Measurements from ENCODE around the gene PTCH1. TPM values are rescaled to one million over a fixed set of nuclear protein-coding genes. Genes with fewer than 3 reads are reported as not detected.

Gene PTCH1
- total RNA-seq, 2 experiments from 2014 or later, result 19.4 to 21.9 TPM

DNA sequence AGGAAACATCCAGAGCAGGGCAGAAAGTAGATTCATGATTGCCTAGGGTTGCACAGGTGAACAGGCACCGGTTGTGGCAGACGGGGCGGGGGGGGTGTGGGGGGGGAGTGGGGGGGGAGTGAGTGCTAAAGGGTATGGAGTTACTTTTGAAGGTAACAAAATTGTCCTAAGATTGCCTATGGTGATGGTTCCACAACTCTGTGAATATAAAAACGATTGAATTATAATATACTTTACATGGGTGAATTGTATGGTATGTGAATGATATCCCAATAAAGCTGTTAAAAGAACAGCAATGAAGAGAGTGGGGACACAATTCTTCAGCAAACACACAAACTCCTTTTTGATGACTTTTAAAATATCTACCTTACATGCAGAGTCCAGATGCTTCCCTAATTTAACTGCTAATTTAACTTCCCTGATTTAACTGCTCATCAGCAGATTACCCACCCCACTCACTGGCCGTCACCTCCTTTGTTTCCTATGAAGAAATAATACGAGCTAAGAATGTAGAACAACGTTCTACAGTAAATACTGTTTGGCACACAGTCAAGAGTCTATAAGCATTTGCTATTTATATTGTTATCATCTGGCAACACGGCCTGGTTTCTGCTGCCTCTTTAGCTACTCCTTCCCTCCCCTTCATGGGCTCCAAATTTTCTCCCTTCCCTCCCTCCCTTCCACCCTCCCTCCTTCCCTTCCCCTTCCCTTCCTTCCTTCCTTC, 83.5 kb downstream of the PTCH1 start:
- Mint-ChIP-seq H3K4me3 (no peak overlapping the region), H3K27me3 (peaks cover 2% of the 10 kb centered on the region), H3K4me1 (peaks cover 5% of the 10 kb centered on the region), H3K27ac (no peak overlapping the region), H3K9me3 (peaks cover 10% of the 10 kb centered on the region), H3K36me3 (peaks cover 1% of the 10 kb centered on the region)
- POLR2A ChIA-PET, result no interaction called here
- ATAC-seq (ENCODE audit: low read depth), result no peak
- no peak for DNase-seq

DNA sequence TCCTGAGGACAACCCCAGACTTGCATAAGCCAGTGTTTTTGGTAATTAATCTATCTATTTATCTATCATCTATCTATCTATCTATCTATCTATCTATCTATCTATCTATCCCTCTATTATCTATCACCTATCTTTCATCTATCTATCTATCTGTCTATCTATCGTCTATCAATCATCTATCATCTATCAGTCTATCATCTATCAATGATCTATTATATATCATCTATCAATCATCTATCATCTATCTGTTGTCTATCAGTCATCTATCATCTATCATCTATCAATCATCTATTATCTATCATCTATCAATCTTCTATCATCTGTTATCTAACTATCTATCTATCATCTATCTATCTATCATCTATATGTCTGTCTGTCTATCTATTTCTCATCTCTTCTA, 85.5 kb downstream of the PTCH1 start:
- peaks cover 1% of the 10 kb centered on the region for H3K36me3 Mint-ChIP-seq
- H3K27ac Mint-ChIP-seq, result no peak overlapping the region
- DNase-seq, result no peak
- H3K27me3 Mint-ChIP-seq, result peaks cover 2% of the 10 kb centered on the region
- H3K9me3 Mint-ChIP-seq, result peaks cover 10% of the 10 kb centered on the region
- POLR2A ChIA-PET, result no interaction called here
- peaks cover 4% of the 10 kb centered on the region for H3K4me1 Mint-ChIP-seq
- no peak for ATAC-seq (ENCODE audit: low read depth)
- H3K4me3 Mint-ChIP-seq, result no peak overlapping the region

DNA sequence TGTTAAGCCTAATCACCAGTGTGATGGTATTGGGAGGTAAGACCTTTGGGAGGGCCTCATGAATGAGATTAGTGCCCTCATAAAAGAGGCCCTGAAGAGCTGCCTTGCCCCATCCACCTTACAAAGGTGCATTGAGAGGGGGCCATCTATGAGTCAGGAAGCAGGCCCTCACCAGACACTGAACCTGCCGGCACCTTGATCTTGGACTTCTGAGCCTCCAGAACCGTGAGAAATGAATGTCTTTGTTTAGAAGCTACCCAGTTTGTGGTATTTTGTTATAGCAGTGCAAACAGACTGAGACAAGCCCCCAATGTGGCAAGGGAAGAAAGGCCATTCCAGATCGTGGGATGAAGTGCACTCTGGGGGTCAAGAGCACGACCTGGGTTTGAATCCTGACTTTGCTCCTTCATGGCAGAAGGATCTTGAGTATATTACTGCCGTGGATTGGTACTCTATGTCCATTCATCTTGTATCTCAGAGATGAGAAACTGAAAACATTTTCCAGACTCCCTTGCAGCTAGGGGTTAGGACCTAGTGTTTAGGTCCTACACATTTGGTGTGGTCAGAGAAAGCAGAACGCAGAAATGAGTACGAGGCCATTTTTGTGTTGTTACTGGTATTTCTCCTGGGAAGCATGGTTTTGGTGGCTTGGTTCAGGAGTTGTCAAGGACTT, 86.7 kb downstream of the PTCH1 start:
- DNase-seq, result no peak
- Mint-ChIP-seq H3K4me1 (peaks cover 11% of the 10 kb centered on the region), H3K9me3 (peaks cover 10% of the 10 kb centered on the region), H3K27me3 (peaks cover 2% of the 10 kb centered on the region), H3K27ac (no peak overlapping the region), H3K4me3 (no peak overlapping the region), H3K36me3 (peaks cover 1% of the 10 kb centered on the region)
- POLR2A ChIA-PET, result no interaction called here
- ATAC-seq (ENCODE audit: low read depth), result no peak

DNA sequence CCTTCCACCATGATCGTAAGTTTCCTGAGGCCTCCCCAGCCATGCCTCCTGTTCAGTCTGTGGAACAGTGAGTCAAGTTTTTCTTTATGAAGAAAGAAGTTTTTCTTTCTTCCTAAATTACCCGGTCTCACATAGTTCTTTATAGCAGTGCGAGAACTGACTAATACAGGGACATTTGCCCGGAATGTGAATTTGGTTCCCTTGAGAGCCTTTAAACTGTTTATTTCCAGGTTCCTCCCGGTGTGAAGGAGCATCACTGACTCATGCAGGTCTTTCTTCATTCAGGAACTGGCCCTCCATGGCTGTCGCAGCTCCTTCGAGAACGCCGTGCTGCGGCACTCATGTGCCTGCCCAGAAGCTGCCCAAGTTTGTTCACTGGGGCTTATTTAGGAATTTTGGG, 87.7 kb downstream of the PTCH1 start:
- Mint-ChIP-seq H3K4me1 (peaks cover 10% of the 10 kb centered on the region), H3K9me3 (peaks cover 8% of the 10 kb centered on the region), H3K36me3 (peaks cover 1% of the 10 kb centered on the region), H3K4me3 (no peak overlapping the region), H3K27me3 (peaks cover 2% of the 10 kb centered on the region), H3K27ac (no peak overlapping the region)
- ATAC-seq (ENCODE audit: low read depth) (no peak), DNase-seq (no peak)
- POLR2A ChIA-PET, result no interaction called here

DNA sequence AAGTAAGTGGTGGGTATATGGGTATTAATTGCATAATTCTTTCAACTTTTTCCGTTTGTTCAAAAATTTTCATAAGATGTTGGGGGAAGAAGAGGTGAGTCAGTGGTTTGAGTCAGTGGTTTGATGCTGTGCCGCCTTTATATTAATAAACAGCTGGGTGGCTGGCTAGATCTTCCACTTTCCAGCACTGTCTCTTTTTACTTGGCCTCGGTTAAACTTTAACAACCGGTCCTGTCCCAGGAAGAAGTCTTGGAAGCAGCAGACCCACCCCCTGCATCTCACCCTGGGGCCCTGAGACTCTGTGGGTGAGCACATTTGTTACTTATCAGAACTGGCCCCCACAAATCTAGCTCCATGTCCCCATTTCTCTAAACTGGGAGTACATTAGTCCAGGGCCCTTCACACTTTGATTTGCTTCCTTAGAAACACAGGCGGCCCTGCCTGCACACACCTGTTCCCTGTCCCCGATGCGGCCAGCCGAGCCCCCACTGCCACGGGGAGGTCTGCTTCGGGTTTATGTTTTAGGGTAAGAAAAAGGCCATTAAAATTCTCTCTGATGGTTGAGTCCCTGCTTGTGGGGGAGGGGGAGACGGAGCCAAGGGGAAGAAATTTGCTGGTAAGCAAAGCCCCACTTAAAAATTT, 90.7 kb downstream of the PTCH1 start:
- Mint-ChIP-seq H3K36me3 (peaks cover 20% of the 10 kb centered on the region), H3K4me3 (peak overlapping the region; percentile 78), H3K27ac (peak overlapping the region; percentile 30), H3K9me3 (peaks cover 23% of the 10 kb centered on the region), H3K27me3 (no peaks in the 10 kb centered on the region), H3K4me1 (peaks cover 11% of the 10 kb centered on the region)
- ATAC-seq (ENCODE audit: low read depth) (no peak), DNase-seq (no peak)
- POLR2A ChIA-PET, result no interaction called here

DNA sequence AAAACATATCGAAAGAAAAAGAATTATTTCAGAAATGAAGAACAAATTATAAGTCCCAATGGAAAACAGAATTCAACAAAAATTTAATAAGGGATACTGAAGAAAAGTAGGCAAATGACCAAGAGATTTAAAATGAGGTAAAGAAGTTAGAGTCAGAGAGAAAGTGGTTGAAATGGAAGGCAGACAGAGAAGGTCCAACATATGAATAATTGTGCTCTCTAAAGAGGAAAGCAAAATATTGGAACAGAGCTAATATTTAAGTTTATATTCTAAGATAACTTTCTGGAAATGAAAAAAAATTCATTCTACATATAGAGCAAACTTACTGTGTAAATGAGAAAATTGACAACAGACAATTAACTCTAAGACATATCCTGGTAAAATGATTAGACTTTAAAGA, 94.1 kb downstream of the PTCH1 start:
- POLR2A ChIA-PET, result no interaction called here
- H3K27ac Mint-ChIP-seq, result no peak overlapping the region
- H3K4me1 Mint-ChIP-seq, result peaks cover 11% of the 10 kb centered on the region
- ATAC-seq (ENCODE audit: low read depth), result no peak
- no peak overlapping the region for H3K4me3 Mint-ChIP-seq
- peaks cover 18% of the 10 kb centered on the region for H3K36me3 Mint-ChIP-seq
- no peak for DNase-seq
- peaks cover 18% of the 10 kb centered on the region for H3K9me3 Mint-ChIP-seq
- no peaks in the 10 kb centered on the region for H3K27me3 Mint-ChIP-seq

DNA sequence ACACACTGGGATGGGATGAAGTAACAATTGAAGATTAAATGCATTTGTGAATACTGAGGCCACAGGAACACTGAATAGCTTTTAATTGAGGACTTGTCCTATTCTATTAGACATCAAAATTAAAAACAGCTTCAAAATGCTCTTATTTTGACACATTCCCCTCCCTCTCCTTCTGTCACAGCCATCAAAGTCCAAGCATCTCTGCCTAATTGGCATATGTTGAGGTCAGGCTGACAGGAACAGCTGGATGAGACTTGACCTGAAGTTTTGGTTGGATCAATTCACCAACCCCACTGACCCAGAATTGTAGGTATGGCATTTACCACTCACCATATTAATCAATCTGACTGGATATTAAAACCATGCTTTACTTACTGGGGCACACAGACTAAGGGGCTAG, 96.3 kb downstream of the PTCH1 start:
- no peaks in the 10 kb centered on the region for H3K27me3 Mint-ChIP-seq

DNA sequence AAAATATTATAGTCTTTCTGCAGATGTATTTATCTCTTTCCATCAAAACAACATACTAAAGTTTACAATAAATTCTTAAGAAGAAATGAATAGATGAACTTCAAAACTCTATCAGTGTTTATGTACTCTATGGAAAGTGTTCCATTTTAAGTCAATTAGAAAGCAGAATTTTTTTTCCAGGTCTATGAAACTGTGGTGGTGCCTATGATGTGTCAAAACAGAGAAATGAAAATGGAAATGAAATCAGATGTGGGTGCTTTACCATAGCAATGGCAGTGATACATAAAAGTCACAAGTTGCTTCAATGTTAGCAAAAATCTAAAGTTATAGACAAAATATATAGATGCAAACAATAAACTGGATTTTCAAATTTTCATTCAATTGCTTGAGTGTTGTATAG, 97.3 kb downstream of the PTCH1 start:
- H3K4me1 Mint-ChIP-seq, result peaks cover 2% of the 10 kb centered on the region
- POLR2A ChIA-PET, result no interaction called here
- H3K27me3 Mint-ChIP-seq, result no peaks in the 10 kb centered on the region
- peaks cover 20% of the 10 kb centered on the region for H3K36me3 Mint-ChIP-seq
- no peak overlapping the region for H3K4me3 Mint-ChIP-seq
- ATAC-seq (ENCODE audit: low read depth), result no peak
- DNase-seq, result no peak
- peaks cover 18% of the 10 kb centered on the region for H3K9me3 Mint-ChIP-seq
- no peak overlapping the region for H3K27ac Mint-ChIP-seq

More for the DNA sequence above, 96.3 kb downstream of the PTCH1 start:
- H3K9me3 Mint-ChIP-seq, result peaks cover 18% of the 10 kb centered on the region
- ATAC-seq (ENCODE audit: low read depth) (no peak), DNase-seq (no peak)
- peaks cover 3% of the 10 kb centered on the region for H3K4me1 Mint-ChIP-seq
- POLR2A ChIA-PET, result no interaction called here
- H3K36me3 Mint-ChIP-seq, result peaks cover 20% of the 10 kb centered on the region
- no peak overlapping the region for H3K27ac Mint-ChIP-seq
- H3K4me3 Mint-ChIP-seq, result no peak overlapping the region

DNA sequence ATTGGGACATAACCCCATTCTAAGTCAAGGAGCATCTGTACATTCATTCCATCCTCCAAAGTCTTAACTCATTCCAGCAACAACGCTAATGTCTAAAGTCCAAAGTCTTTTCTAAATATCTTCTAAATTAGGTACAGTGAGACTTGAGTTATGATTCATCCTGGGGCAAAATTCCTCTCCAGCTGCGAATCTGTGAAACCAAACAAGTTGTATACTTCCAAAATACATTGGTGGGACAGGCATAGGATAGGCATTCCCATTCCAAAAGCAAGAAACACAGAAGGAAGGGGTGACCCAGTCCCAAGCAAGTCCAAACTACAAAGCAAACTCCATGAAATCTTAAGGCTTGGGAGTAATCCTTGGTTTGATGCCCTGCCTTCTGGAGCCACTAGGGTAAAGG, 101.6 kb downstream of the PTCH1 start:
- H3K27me3 Mint-ChIP-seq, result no peaks in the 10 kb centered on the region
- no peak for DNase-seq
- H3K9me3 Mint-ChIP-seq, result peaks cover 1% of the 10 kb centered on the region
- no peak for ATAC-seq (ENCODE audit: low read depth)
- H3K27ac Mint-ChIP-seq, result no peak overlapping the region
- peaks cover 4% of the 10 kb centered on the region for H3K4me1 Mint-ChIP-seq
- POLR2A ChIA-PET, result no interaction called here
- peaks cover 2% of the 10 kb centered on the region for H3K36me3 Mint-ChIP-seq
- H3K4me3 Mint-ChIP-seq, result no peak overlapping the region

DNA sequence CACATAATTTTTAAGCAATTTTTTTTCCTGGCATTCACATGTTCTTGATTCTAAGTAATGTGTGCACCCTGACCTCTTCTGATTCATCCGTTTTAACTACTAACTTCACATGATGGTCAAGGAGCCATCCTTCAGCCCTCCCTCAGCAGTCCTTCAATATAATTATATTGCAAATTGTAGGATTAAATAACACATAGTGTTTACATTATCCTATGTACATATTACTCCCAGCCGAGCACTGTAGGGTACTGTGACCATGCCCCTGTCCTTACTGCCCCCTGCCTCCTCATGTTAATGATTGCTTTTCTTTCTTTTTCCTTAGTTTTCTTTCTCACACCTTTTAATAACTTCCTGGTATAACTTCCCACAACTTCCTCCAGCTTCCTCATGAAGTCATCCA, 103.0 kb downstream of the PTCH1 start:
- H3K4me1 Mint-ChIP-seq, result peaks cover 4% of the 10 kb centered on the region
- peaks cover under 1% of the 10 kb centered on the region for H3K9me3 Mint-ChIP-seq
- no peak for DNase-seq
- peaks cover 4% of the 10 kb centered on the region for H3K27me3 Mint-ChIP-seq
- POLR2A ChIA-PET, result no interaction called here
- peaks cover 2% of the 10 kb centered on the region for H3K36me3 Mint-ChIP-seq
- no peak for ATAC-seq (ENCODE audit: low read depth)
- H3K27ac Mint-ChIP-seq, result no peak overlapping the region
- H3K4me3 Mint-ChIP-seq, result no peak overlapping the region

DNA sequence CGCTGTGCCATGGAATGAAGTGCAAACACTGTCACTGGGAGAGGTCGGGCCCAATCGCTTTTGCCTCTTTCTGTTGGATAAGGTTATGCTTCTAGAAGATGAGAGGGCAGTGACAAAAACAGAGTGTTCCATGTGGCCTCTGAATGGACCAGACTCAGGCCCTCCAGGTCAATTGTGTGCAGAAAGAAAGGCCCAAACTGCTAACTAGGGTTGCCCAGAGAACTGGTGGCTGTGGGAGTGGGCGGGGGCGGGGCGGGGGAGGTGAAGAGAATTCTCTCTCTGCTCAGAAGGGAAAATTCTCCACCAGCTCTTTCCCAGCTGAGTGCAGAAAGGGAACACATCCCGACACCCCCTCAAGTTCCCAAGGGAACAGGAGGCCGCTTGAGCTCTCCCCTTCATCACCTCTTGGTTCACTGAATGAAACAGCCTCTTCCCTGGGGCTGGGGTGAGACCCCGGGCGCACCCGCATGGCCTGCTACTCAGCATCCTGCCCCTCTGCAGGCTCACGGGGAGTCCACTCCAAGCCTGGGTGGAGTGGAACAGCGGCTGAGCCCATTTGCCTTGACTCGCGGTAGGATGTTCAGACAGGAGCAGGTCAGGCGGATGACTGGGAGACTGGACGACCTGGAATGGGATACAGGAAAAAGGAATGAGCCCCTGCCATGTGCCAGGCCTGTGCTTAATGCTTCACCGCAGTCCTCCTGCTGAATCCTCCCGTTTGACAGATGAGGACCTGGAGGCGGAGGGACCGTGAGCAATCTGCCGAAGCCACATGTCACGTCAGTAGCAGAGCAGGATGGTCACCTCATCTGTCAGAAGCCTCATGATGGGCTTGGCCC, 105.5 kb downstream of the PTCH1 start:
- H3K9me3 Mint-ChIP-seq, result no peaks in the 10 kb centered on the region
- DNase-seq, result no peak
- ATAC-seq (ENCODE audit: low read depth), result no peak
- peaks cover 2% of the 10 kb centered on the region for H3K36me3 Mint-ChIP-seq
- POLR2A ChIA-PET, result no interaction called here
- peaks cover 6% of the 10 kb centered on the region for H3K4me1 Mint-ChIP-seq
- H3K27ac Mint-ChIP-seq, result no peak overlapping the region
- H3K27me3 Mint-ChIP-seq, result peaks cover 13% of the 10 kb centered on the region
- no peak overlapping the region for H3K4me3 Mint-ChIP-seq

DNA sequence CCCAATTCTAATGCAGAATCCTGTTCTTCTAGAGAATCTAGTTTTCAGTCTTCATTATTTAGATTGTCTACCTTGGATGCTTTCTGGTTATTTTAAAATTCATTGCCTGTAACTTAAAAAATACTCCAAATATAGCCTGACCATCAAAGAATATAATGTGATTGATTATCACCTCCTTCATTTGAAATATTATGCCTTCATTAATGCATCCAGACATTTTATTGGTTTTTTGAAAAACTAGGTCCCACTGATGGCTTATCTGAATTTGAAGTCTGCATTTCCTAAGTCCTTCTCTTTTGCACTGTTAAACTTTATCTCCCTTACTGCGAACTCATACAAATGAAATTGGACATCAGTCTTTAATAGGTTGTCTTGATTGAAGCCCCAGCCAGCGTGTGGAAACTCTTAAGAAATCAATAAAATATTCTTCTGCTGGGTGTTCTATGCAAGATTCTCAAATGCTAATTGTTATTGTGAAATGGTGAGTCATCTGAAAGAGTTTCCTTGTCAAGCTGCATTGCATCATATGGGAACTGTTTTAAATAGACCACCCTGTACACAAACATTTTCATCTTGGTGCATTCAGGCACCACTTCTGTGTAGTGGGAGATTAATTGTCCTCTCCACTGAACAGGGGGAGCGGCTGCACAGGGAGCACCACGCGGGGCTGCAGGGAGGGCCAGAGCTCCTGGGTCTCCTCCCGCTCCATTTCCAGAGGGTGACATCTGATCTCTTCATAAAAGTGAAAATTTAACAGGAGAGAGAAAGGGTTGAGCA, 106.9 kb downstream of the PTCH1 start:
- ATAC-seq (ENCODE audit: low read depth) (no peak), DNase-seq (no peak)
- H3K4me3 Mint-ChIP-seq, result no peak overlapping the region
- no peak overlapping the region for H3K27ac Mint-ChIP-seq
- no peaks in the 10 kb centered on the region for H3K9me3 Mint-ChIP-seq
- no peaks in the 10 kb centered on the region for H3K36me3 Mint-ChIP-seq
- POLR2A ChIA-PET, result no interaction called here
- peaks cover 25% of the 10 kb centered on the region for H3K27me3 Mint-ChIP-seq
- peaks cover 6% of the 10 kb centered on the region for H3K4me1 Mint-ChIP-seq

DNA sequence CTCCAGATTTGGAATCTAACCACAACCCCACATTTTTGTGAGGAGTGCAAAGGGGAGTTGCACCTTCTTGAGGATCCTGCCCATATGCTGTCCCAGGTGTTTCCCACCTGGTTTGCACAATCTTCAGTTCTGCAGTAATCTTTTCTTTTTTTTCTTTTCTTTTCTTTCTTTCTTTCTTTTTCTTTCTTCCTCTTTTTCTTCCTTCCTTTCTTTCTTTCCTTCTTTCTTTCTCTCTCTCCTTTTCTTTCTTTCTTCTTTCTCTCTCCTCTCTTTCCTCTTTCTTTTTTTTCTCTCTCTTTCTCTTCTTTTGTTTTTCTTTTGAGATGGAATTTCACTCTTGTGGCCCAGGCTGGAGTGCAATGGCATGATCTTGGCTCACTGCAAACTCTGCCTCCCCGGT, 109.2 kb downstream of the PTCH1 start:
- POLR2A ChIA-PET, result no interaction called here
- Mint-ChIP-seq H3K27ac (no peak overlapping the region), H3K4me1 (peaks cover 2% of the 10 kb centered on the region), H3K36me3 (peaks cover 2% of the 10 kb centered on the region), H3K4me3 (no peak overlapping the region), H3K27me3 (peaks cover 37% of the 10 kb centered on the region), H3K9me3 (peaks cover 5% of the 10 kb centered on the region)
- ATAC-seq (ENCODE audit: low read depth), result no peak
- no peak for DNase-seq
